Pancreas (tissue), 10 donors: ENCODE results near the gene PARP14. TPM values are rescaled to one million over a fixed set of nuclear protein-coding genes. Genes with fewer than 3 reads are reported as not detected.
A peak's percentile ranks its signal among the peaks of the same experiment; 100 is the strongest.

ENCODE experiments used
- ATAC-seq, 4 donors: fragments of 200-7000 bp; cut with Tn5 transposase; one replicate each; pipeline versions ENCODE4 v1.8.0 to v1.9.1; 2020; ENCODE audit warnings: mild to moderate bottlenecking in 4 of 4, moderate library complexity in 4 of 4
- DNase-seq, 6 donors: peaks; one replicate each; pipeline ENCODE4 v3.0.0-alpha.2; 2020
- FAIRE-seq: peaks from 2 replicates; lab custom pipeline; 2012; peaks lifted over from hg19 to GRCh38; lab: Jason Lieb, UNC
- H3K27ac ChIP-seq, 4 donors: fragments of 200-600 bp; sonication (generic); 1 replicate in 3 of 4; 2 replicates in 1 of 4; pipeline versions ENCODE4 v1.5.0 to v1.8.0; 2020
- H3K27me3 ChIP-seq, 4 donors: fragments of 200-600 bp; one replicate each; pipeline ENCODE4 v1.8.0; 2021
- H3K36me3 ChIP-seq, 3 donors: fragments of 200-600 bp; sonication (generic) in 1 of 3; one replicate each; pipeline versions ENCODE4 v1.5.0 to v1.8.0; 2020 to 2021
- H3K4me1 ChIP-seq, 3 donors: fragments of 200-600 bp; one replicate each; pipeline ENCODE4 v1.8.0; 2021
- H3K4me3 ChIP-seq, 4 donors: fragments of 200-600 bp; sonication (generic) in 2 of 4; one replicate each; pipeline versions ENCODE4 v1.5.0 to v1.8.0; 2020 to 2021
- H3K9me3 ChIP-seq, 4 donors: fragments of 200-600 bp; one replicate each; pipeline ENCODE4 v1.8.0; 2021
- WGBS, 2 donors: extraction: QIAGEN DNeasy Blood & Tissue Kit; methylation state at CpG; one replicate each; pipeline ENCODE4 v1.1.7; 2013; 5-methylcytosine and 5-hydroxymethylcytosine counted together
- intact Hi-C, 3 donors: fragments of 100-400 bp; cut with DNase I; formaldehyde crosslinking; loops; one replicate each; pipeline versions ENCODE4 v1.11.1 to v1.14.2; 2022
- polyA plus RNA-seq, 2 donors: library from polyadenylated mRNA; stranded (reverse); fragments of 200-250 nt; gene quantifications; one replicate each; pipeline ENCODE4 v1.2.3, GENCODE V29; 2013
- total RNA-seq, 6 donors: library from RNA; stranded (reverse); fragmentation: NEBNext Ultra II Directional in 4 of 6; extraction: Animal tissue kit (Norgen Biotek cat#: 25700) in 4 of 6; gene quantifications; one replicate each; pipeline versions ENCODE4 v1.2.1 to v1.2.4, GENCODE V29; 2021 to 2023
- TF ChIP-seq, protein P1 (sequence below), 4 donors: fragments of 200-600 bp; sonication (generic) in 3 of 4; IDR thresholded peaks; one replicate each; pipeline versions ENCODE4 v1.5.0 to v1.8.0; 2021; ENCODE audit warnings: antibody characterized with exemption in 4 of 4
- donor health status: healthy with polysubstance abuse.
- donor health status: DM: no; HTN: no; CAD: no; lungs with moderate emphysema.
- donor health status: DM: no; HTN: no; CAD: no.
- donor health status: control.
- donor health status: control.
- donor health status: Bipolar disorder and iron deficiency.
- donor health status: DM: yes; HTN: yes; CAD: no.
- donor health status: DM: no; HTN: no; CAD: no.
- donor health status: DM: no; HTN: no; CAD: no.
- donor health status: DM: yes; HTN: yes; CAD: no.

Gene PARP14
- total and polyA plus RNA-seq, 8 donors = 7.2 to 27.7 (median 11.7) TPM

DNA sequence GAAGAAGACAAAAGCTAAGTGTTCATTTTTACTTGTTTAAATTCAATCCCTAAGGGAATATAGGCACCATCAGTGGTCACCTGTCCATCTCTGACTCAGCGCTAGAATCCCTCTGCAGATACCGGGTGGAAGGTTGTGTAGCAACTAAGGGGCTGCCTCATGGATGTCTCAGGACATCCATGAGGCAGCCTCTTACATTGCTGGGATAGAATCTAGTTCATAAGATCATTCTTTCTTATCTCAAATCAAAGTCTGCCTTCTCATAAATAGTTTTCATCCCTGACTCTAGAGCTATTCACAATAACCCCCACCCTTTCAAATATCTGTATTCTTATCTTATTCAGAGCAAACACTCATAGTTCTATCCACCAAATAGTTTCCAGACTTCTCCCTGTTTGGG, 74.9 kb downstream of the PARP14 start:
- 77 to 84% methylated on average over 2 of the region's 2 CpGs for WGBS, 2 donors
- Histone ChIP-seq H3K27me3 (no peaks in the 10 kb centered on the region), H3K36me3 (no peaks in the 10 kb centered on the region), H3K4me3 (no peak overlapping the region), H3K9me3 (no peaks in the 10 kb centered on the region), H3K27ac (no peak overlapping the region), H3K4me1 (peaks cover 8 to 12% (median 12%) of the 10 kb centered on the region in 3 donors)
- DNase-seq = no peak
- peak in 1 of 4 donors; percentile 45 for ATAC-seq
- no peak for FAIRE-seq
- TF ChIP-seq, protein P1, sequence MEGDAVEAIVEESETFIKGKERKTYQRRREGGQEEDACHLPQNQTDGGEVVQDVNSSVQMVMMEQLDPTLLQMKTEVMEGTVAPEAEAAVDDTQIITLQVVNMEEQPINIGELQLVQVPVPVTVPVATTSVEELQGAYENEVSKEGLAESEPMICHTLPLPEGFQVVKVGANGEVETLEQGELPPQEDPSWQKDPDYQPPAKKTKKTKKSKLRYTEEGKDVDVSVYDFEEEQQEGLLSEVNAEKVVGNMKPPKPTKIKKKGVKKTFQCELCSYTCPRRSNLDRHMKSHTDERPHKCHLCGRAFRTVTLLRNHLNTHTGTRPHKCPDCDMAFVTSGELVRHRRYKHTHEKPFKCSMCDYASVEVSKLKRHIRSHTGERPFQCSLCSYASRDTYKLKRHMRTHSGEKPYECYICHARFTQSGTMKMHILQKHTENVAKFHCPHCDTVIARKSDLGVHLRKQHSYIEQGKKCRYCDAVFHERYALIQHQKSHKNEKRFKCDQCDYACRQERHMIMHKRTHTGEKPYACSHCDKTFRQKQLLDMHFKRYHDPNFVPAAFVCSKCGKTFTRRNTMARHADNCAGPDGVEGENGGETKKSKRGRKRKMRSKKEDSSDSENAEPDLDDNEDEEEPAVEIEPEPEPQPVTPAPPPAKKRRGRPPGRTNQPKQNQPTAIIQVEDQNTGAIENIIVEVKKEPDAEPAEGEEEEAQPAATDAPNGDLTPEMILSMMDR (IDR thresholded peaks at IDR 0.05) = no peak
- intact Hi-C loops = no loop called here

DNA sequence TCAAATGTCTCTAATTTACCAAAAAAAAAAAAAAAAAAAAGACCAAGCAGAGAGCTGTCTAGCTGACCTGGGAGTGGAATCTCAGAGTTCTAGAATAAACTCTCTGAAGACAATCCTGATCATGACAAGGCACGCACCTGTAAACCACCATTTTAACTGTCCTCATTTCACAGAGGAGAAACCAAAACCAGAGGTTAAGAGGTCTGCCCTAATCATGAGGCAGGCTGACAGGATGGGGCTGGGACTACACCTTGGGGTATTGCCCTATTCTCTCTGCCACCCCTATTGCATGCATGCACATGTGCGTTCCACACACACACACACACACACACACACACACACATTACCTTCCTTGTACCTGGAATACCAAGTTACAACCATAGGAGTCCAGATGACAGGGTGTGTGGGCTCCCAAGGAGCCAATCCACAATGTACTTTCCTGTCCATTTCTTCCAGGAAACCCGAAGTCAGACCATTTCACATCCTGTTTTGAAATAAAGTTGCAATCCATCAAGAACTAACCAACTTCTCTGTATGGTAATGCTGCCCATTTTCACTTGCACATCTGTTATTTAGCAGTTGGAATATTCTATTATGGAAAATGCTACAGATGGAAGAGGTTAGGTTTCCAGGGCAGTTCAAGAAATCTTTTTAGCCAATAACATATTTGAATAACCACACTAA, 78.4 kb downstream of the PARP14 start:
- TF ChIP-seq, protein P1 (IDR thresholded peaks at IDR 0.05) = no peak
- no peak for DNase-seq
- no peak for FAIRE-seq
- WGBS, 2 donors = 81% methylated on average over 3 of the region's 3 CpGs
- H3K27ac ChIP-seq = peak overlapping the region in 3 of 4 donors; percentile 15 to 33 (median 25)
- no peaks in the 10 kb centered on the region for H3K9me3 ChIP-seq
- peak in 3 of 4 donors; percentile 3 to 60 (median 34) for ATAC-seq
- no peak overlapping the region for H3K4me3 ChIP-seq
- no peaks in the 10 kb centered on the region for H3K27me3 ChIP-seq
- intact Hi-C loops = no loop called here
- peaks cover 8 to 12% (median 12%) of the 10 kb centered on the region in 3 donors for H3K4me1 ChIP-seq
- no peaks in the 10 kb centered on the region for H3K36me3 ChIP-seq

DNA sequence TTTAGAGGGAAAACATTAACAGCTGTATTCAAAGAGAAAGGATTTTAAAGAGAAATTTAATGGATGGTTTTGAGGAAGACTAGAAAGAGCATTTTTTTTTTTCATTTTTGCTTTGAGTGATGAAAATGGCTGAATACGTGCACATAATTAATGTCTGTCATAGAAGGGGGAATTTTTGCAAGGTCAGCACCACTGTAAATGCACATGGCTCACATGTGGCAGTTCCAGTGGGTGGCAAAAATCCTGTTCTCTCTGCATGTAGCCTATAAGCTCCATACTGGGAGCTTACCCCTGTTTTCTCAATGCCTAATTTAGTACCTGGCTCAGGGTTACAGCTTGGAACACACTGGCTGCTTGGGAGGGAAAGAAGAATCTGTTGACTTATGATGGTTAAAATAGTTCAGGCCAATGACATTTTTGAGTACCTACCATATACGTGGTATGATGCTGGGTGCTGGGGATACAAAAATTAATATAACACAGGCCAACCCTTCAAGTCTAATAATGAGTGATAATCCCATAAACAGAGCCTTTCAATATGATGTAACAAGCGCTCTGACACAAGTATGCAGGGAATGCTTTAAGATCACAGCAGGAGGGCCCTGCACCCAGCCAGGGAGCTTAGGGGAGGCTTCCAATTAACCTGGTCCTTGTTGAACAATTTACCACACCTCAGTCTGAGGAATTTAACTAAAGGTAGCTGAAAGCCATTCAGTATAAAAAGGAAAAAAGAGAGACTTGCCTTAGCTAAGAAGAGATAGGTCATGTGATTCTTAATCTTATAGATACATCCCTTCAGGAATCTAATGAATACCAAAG, 80.0 kb downstream of the PARP14 start:
- DNase-seq (peak in 3 of 6 donors; percentile 47 to 57 (median 54)), ATAC-seq (peak; percentile 24 to 89 (median 79)), FAIRE-seq (no peak)
- Histone ChIP-seq H3K4me3 (no peak overlapping the region), H3K36me3 (no peaks in the 10 kb centered on the region), H3K27ac (peak overlapping the region; percentile 15 to 75 (median 67)), H3K27me3 (no peaks in the 10 kb centered on the region), H3K9me3 (no peaks in the 10 kb centered on the region), H3K4me1 (peaks cover 8 to 12% (median 12%) of the 10 kb centered on the region in 3 donors)
- TF ChIP-seq, protein P1 (IDR thresholded peaks at IDR 0.05) = no peak
- WGBS, 2 donors = 64 to 65% methylated on average over 3 of the region's 3 CpGs
- intact Hi-C loops = no loop called here

DNA sequence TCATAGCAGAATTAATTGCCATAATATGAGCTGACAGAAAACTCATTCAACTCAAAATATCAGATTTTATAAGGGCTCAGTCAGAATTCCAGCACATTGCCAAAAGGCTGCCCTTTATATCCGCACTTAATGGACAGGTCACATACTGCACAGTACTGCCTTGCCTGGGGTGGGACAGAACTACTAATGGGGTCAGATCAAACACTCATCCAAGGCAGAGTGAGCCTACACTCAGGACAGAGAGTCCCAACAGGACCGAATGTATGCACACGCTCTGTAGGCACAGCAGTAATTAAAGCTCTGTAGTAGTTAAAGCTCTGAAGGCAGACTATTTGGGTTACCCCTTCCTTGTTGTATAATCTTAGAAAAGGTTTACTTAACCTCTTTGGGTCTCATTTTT, 85.8 kb downstream of the PARP14 start:
- Histone ChIP-seq H3K27me3 (no peaks in the 10 kb centered on the region), H3K4me1 (no peaks in the 10 kb centered on the region), H3K36me3 (no peaks in the 10 kb centered on the region), H3K27ac (no peak overlapping the region), H3K4me3 (no peak overlapping the region), H3K9me3 (no peaks in the 10 kb centered on the region)
- FAIRE-seq (no peak), ATAC-seq (no peak), DNase-seq (no peak)
- WGBS, 2 donors = 93 to 97% methylated on average over 3 of the region's 3 CpGs
- TF ChIP-seq, protein P1 (IDR thresholded peaks at IDR 0.05) = no peak
- intact Hi-C loops = no loop called here
